GM10248 (cell line): ENCODE results near the gene MRPL19.

ENCODE experiments used
- CTCF ChIA-PET: fragments of 300-600 bp; sonication (Branson Sonifier 250); formaldehyde crosslinking; extraction: SDS; loops from one replicate; lab custom pipeline; 2021; ENCODE audit warnings: antibody characterized with exemption; lab: Yijun Ruan, JAX
- POLR2A ChIA-PET: fragments of 350-650 bp; sonication (Branson Sonifier 250); formaldehyde crosslinking; extraction: SDS; loops from one replicate; lab custom pipeline; 2020; ENCODE audit warnings: antibody characterized with exemption; lab: Yijun Ruan, JAX
- DNase-seq: peaks from one replicate; pipeline ENCODE4 v3.0.0; 2012; ENCODE audit errors: extremely low spot score
- TF ChIP-seq, protein P1 (sequence below): IDR thresholded peaks from 2 replicates; pipeline ENCODE4 v1.5.1; 2012; ENCODE audit warnings: mild to moderate bottlenecking, low read depth; ENCODE audit errors: extremely low read depth, missing control alignments, control extremely low read depth

MRPL19 gene

DNA sequence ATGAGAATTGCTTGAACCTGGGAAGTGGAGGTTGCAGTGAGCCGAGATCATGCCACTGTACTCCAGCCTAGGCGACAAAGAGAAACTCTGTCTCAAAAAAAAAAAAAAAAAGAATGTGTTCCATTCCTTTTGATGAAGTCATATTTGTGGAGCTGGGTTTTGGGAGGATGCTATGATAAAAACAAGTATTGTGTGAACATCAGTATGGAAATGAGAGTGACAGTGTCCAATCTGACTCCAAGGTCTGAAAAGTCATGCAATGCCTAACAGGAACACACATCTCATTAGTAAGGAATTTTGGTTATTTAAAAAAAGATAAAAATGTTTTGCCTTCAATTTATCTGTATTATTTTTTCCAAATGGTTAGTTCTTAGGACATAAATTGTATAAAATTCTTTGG is 52.3 kb downstream of the MRPL19 start:
- POLR2A ChIA-PET, result no interaction called here
- CTCF ChIA-PET, result interaction anchor here (0.9 to 1.5 kb wide), 5 partner anchors 13 to 90 kb away, joined by 3 to 4 read pairs (median 3); no protein-coding TSS in a partner anchor
- TF ChIP-seq, protein P1, sequence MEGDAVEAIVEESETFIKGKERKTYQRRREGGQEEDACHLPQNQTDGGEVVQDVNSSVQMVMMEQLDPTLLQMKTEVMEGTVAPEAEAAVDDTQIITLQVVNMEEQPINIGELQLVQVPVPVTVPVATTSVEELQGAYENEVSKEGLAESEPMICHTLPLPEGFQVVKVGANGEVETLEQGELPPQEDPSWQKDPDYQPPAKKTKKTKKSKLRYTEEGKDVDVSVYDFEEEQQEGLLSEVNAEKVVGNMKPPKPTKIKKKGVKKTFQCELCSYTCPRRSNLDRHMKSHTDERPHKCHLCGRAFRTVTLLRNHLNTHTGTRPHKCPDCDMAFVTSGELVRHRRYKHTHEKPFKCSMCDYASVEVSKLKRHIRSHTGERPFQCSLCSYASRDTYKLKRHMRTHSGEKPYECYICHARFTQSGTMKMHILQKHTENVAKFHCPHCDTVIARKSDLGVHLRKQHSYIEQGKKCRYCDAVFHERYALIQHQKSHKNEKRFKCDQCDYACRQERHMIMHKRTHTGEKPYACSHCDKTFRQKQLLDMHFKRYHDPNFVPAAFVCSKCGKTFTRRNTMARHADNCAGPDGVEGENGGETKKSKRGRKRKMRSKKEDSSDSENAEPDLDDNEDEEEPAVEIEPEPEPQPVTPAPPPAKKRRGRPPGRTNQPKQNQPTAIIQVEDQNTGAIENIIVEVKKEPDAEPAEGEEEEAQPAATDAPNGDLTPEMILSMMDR, result no peak
- no peak for DNase-seq

DNA sequence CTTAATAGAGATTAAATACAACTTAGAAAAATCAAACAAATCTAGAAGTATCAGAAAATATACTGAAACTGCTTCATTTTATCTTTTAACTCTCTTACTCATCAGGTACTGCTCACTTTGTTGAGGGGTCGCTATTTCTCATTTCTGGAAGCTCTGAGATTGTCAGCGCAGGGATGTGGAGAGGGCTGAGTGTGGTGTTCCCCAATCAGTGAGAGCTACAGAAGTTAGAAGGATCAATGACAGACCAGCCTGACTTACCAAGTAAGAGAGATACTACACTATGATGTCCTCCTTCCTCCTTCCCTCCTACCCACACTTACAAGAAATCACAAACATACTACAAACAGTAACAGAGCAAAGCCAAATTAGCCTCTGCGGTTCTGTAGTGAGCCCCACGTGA is 56.0 kb downstream of the MRPL19 start:
- ChIA-PET POLR2A (no interaction called here), CTCF (interaction anchor here (0.8 to 1.1 kb wide), 3 partner anchors 11 to 16 kb away, joined by 3 to 4 read pairs (median 3); no protein-coding TSS in a partner anchor)
- no peak for DNase-seq
- TF ChIP-seq, protein P1, result no peak

DNA sequence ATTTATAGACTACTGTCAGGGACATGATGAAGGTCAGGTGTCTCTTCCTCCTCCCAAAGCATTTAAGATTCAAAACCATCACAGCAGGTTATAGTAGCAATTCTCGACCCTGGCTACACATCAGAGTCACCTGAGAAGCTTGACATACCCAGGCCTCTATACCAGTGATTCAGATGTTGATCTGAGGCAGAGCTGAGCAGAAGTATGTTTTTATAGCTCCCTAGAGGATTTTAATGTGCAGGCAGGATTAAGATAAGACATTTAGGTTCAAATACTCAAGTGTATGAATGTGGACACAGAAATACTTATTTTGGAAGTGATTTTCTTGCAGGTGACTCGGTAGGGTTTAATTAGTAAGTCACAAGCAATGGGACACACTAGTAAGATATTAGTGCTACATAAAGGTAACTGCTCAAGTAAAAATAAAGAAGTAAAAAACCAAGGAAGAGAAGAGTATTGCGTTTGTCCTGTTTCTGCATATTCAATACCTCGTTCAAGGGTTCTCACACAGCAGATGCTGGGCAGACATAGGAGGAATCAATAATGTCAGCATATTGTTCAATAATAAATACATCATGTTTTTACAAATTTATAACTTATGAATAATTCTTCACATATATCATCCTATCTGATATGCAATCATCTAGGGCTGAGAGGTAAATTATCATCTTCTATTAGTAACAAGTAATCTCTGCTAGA is 57.2 kb downstream of the MRPL19 start:
- POLR2A ChIA-PET, result no interaction called here
- TF ChIP-seq, protein P1, result no peak
- CTCF ChIA-PET, result interaction anchor here (0.8 kb wide), 1 partner anchor 10 kb away, joined by 3 read pairs; no protein-coding TSS in a partner anchor
- no peak for DNase-seq

DNA sequence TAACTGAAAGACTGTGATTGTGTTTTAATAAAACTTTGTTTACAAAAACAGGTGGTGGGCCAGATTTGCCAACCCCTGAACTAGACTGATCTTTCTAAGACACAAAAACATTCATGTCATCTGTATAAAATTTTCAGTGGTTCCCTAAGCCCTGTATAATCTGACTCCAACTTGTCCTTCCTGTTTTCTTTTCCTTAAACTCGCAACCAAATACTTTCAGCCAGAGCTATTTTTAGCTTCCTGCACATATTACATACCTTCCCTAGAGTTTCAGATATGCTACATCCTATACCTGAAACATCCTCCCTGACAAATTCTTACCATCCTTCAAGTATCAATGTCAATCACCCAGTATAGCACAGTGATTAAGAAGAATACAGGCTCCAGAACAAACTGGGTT is 59.3 kb downstream of the MRPL19 start:
- ChIA-PET POLR2A (no interaction called here), CTCF (interaction anchor here (1.8 kb wide), 1 partner anchor 29 kb away, joined by 7 read pairs; no protein-coding TSS in a partner anchor)
- DNase-seq, result no peak
- TF ChIP-seq, protein P1, result no peak

DNA sequence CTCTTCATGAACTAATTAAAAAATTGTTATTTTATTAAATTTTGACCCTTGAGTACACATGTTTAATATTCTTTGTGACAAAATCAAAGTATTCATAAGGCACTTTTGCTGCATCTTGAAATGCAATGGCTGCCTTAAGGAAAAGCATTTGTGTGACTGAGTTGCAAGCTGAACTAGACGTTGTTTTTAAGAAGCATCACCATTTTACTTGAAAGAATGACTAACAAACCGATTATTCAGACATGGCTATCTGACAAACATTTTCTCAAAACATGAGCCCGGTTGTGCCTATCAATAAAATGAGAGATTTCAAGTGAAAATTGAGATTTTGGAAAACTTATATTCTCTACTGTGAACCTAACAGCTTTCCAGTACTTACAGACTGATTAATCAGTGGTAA is 61.3 kb downstream of the MRPL19 start:
- TF ChIP-seq, protein P1, result no peak
- DNase-seq, result no peak
- POLR2A ChIA-PET, result interaction anchor here (0.6 kb wide), 1 partner anchor 8 kb away, joined by 3 read pairs; no protein-coding TSS in a partner anchor
- CTCF ChIA-PET, result interaction anchor here (1.6 to 1.7 kb wide), 2 partner anchors 12 to 31 kb away, joined by 4 read pairs; no protein-coding TSS in a partner anchor

DNA sequence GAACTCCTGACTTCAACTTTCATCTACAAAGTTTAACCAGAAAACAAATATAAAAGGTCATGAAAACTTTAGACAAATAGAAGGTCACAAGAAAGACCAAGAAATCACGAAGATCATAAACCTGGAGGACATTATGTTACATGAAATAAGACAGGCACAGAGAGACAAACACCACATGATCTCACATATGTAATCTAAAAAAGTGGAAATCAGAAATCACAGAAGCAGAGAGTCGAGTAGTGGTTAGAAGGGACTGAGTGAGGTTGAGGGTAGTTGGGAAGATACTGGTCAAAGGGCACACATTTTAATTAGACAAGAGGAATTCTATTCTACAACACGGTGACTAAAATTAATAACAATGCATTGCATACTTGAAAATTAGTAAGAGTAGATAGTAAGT is 62.7 kb downstream of the MRPL19 start:
- TF ChIP-seq, protein P1, result no peak
- DNase-seq, result no peak
- ChIA-PET CTCF (interaction anchor here (0.8 to 2.4 kb wide), 6 partner anchors 11 to 63 kb away, joined by 3 to 6 read pairs (median 4); partner anchors contain the start of gene MRPL19), POLR2A (no interaction called here)
